Smooth muscle cell (in vitro differentiated cells): ENCODE results near the gene TSHZ3. TPM values are rescaled to one million over a fixed set of nuclear protein-coding genes. Genes with fewer than 3 reads are reported as not detected.

ENCODE experiments used
- DNase-seq: peaks from one replicate; lab custom pipeline; 2025; ENCODE audit not compliant: unreplicated experiment; lab: John Stamatoyannopoulos, UW
- H2AFZ ChIP-seq: fragments of 200-600 bp; sonication (generic); 2 replicates; pipeline ENCODE4 v1.6.0; 2016; ENCODE audit warnings: antibody characterized with exemption, low read depth, mild to moderate bottlenecking
- H3F3A ChIP-seq: fragments of 200-600 bp; sonication (generic); 2 replicates; pipeline ENCODE4 v1.6.0; 2017; ENCODE audit warnings: antibody characterized with exemption, low read depth
- H3K27ac ChIP-seq: fragments of 200-600 bp; sonication (generic); 2 replicates; pipeline ENCODE4 v1.5.1; 2016; ENCODE audit warnings: low read depth, mild to moderate bottlenecking
- H3K27me3 ChIP-seq: fragments of 200-600 bp; sonication (generic); 2 replicates; pipeline ENCODE4 v1.6.1; 2016; ENCODE audit warnings: low read depth, mild to moderate bottlenecking
- H3K36me3 ChIP-seq: fragments of 200-600 bp; sonication (generic); 2 replicates; pipeline ENCODE4 v1.5.1; 2016; ENCODE audit warnings: low read depth
- H3K4me1 ChIP-seq: fragments of 200-600 bp; sonication (generic); 2 replicates; pipeline ENCODE4 v1.5.1; 2016; ENCODE audit warnings: low read depth
- H3K4me2 ChIP-seq: fragments of 200-600 bp; sonication (generic); 2 replicates; pipeline ENCODE4 v1.6.0; 2016; ENCODE audit warnings: mild to moderate bottlenecking
- H3K4me3 ChIP-seq: fragments of 200-600 bp; sonication (generic); 2 replicates; pipeline ENCODE4 v1.5.1; 2016; ENCODE audit warnings: mild to moderate bottlenecking
- H3K79me2 ChIP-seq: fragments of 200-600 bp; sonication (generic); 2 replicates; pipeline ENCODE4 v1.6.0; 2016; ENCODE audit warnings: low read depth, mild to moderate bottlenecking
- H3K9ac ChIP-seq: fragments of 200-600 bp; sonication (generic); 2 replicates; pipeline ENCODE4 v1.6.0; 2016; ENCODE audit warnings: low read depth
- H3K9me3 ChIP-seq: fragments of 200-600 bp; sonication (generic); replicated peaks from 2 replicates; pipeline ENCODE4 v1.5.1; 2016; ENCODE audit warnings: low read depth
- H4K20me1 ChIP-seq: fragments of 200-600 bp; sonication (generic); 2 replicates; pipeline ENCODE4 v1.6.0; 2016; ENCODE audit warnings: low read depth
- CTCF ChIP-seq: fragments of 200-600 bp; sonication (generic); IDR thresholded peaks from 2 replicates; pipeline ENCODE4 v1.5.1; 2017; ENCODE audit warnings: borderline replicate concordance, mild to moderate bottlenecking, antibody characterized with exemption; ENCODE audit not compliant: insufficient read depth, poor library complexity, severe bottlenecking
- WGBS: methylation state at CpG from one replicate; pipeline ENCODE4 v1.1.7; 2016; ENCODE audit warnings: low lambda C conversion rate; 5-methylcytosine and 5-hydroxymethylcytosine counted together
- polyA plus RNA-seq: library from polyadenylated mRNA; unstranded; fragments of >200 nt; fragmentation: Nextera tagmentation; extraction: Ambion mirVana; gene quantifications from 2 replicates; pipeline ENCODE4 v1.2.1, GENCODE V29; 2016
- total RNA-seq: library from RNA; depleted of rRNA; stranded (reverse); fragments of >200 nt; gene quantifications from 2 replicates; pipeline ENCODE4 v1.2.3, GENCODE V29; 2014

Gene TSHZ3
- total and polyA plus RNA-seq, 2 experiments from 2014 or later: 21.8 to 23.7 TPM

GRCh38 chr19:31235806-31236205 is 113.4 kb downstream of the TSHZ3 start:
- TF ChIP-seq CTCF: no peak
- H3K4me3 ChIP-seq: no peak overlapping the region
- H3K9ac ChIP-seq: no peak overlapping the region
- H3K27me3 ChIP-seq: no peaks in the 10 kb centered on the region
- no peaks in the 10 kb centered on the region for H3K79me2 ChIP-seq
- 93% methylated on average over 4 of the region's 4 CpGs for WGBS
- H3F3A ChIP-seq: peaks cover 4% of the 10 kb centered on the region
- no peaks in the 10 kb centered on the region for H4K20me1 ChIP-seq
- no peaks in the 10 kb centered on the region for H3K9me3 ChIP-seq
- H2AFZ ChIP-seq: no peak overlapping the region
- DNase-seq: no peak
- H3K27ac ChIP-seq: no peak overlapping the region
- no peak overlapping the region for H3K4me2 ChIP-seq
- H3K4me1 ChIP-seq: no peaks in the 10 kb centered on the region
- no peaks in the 10 kb centered on the region for H3K36me3 ChIP-seq

GRCh38 chr19:31233295-31233800 is 115.9 kb downstream of the TSHZ3 start:
- Histone ChIP-seq H4K20me1 (no peaks in the 10 kb centered on the region), H3K4me1 (no peaks in the 10 kb centered on the region), H2AFZ (peak overlapping the region; percentile 1), H3K79me2 (no peaks in the 10 kb centered on the region), H3K27me3 (no peaks in the 10 kb centered on the region), H3K9me3 (no peaks in the 10 kb centered on the region), H3K4me3 (no peak overlapping the region), H3K36me3 (no peaks in the 10 kb centered on the region), H3K9ac (peak overlapping the region; percentile 25), H3K27ac (peak overlapping the region; percentile 77), H3F3A (peaks cover 4% of the 10 kb centered on the region), H3K4me2 (peak overlapping the region; percentile 45)
- 56% methylated on average over 4 of the region's 4 CpGs for WGBS
- TF ChIP-seq CTCF: no peak
- DNase-seq: no peak

- DNase-seq: no peak
- H3K9ac ChIP-seq: peak overlapping the region; percentile 25
Measured at GRCh38 chr19:31232871-31233270, 116.4 kb downstream of the TSHZ3 start.

More at GRCh38 chr19:31232871-31233270, 116.4 kb downstream of the TSHZ3 start:
- no peaks in the 10 kb centered on the region for H3K4me1 ChIP-seq
- peak overlapping the region; percentile 45 for H3K4me2 ChIP-seq
- H3K27me3 ChIP-seq: no peaks in the 10 kb centered on the region
- H3K9me3 ChIP-seq: no peaks in the 10 kb centered on the region
- 29% methylated on average over 3 of the region's 3 CpGs for WGBS
- TF ChIP-seq CTCF: no peak
- peak overlapping the region; percentile 77 for H3K27ac ChIP-seq
- H3K79me2 ChIP-seq: no peaks in the 10 kb centered on the region
- peak overlapping the region; percentile 1 for H2AFZ ChIP-seq
- no peaks in the 10 kb centered on the region for H3K36me3 ChIP-seq
- H3K4me3 ChIP-seq: no peak overlapping the region
- peaks cover 4% of the 10 kb centered on the region for H3F3A ChIP-seq
- H4K20me1 ChIP-seq: no peaks in the 10 kb centered on the region
